ENCODE data around the gene ESPL1. TPM values are rescaled to one million over a fixed set of nuclear protein-coding genes. Genes with fewer than 3 reads are reported as not detected.

Gene ESPL1
- total and polyA plus RNA-seq, 9 donors = 0.11 to 1.6 (median 0.37) TPM

DNA sequence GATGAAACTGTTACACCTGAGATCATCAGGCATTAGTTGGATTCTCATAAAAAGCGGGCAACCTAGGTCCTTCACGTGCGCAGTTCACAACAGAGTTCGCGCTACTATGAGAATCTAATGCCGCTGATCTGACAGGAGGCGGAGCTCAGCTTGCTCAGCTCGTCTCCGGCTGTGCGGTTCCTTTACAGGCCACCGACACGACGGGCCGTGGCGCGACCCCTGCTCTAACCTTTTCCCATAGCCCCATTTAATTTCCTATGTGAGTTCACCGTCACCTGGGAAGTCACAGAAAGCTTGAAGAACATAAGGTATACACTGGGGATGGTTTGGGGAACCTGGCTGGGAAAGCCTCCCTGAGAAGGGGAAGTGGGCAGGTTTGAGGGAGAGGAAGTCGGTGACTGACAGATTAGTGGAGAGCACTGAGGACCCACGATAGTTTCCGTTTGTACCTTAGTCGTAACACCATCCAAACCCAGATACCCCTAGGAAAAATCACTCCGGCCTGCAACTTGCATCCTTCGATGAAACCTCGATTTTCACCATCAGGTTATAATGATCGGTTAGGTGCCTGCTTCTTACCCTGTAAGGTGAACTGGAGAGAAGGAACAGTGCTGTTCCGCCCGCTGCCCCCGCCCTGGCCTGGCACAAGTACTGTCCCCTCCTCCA lies 56.1 kb downstream of the ESPL1 start:
- Histone ChIP-seq H3K4me3 (peak overlapping the region; percentile 57), H3K27me3 (no peaks in the 10 kb centered on the region), H3K9me3 (no peaks in the 10 kb centered on the region), H3K27ac (peak overlapping the region; percentile 81 to 87), H3K4me1 (ENCODE audit: insufficient read depth) (peaks cover 9% of the 10 kb centered on the region), H3K36me3 (no peaks in the 10 kb centered on the region)
- peak in 4 of 5 donors; percentile 28 to 51 (median 48) for DNase-seq
- intact Hi-C loops (cut with DNase I) = loop anchor here (2.0 to 10.0 kb wide), 2 partner anchors 21 to 181 kb away; partner anchors contain the start of genes NPFF (in 4 of the 4) and TARBP2 (in 4 of the 4)
- 64 to 68% (median 65%) methylated on average over 28 of the region's 28 CpGs for WGBS, 3 donors
- no peak for TF ChIP-seq POLR2A (IDR thresholded peaks at IDR 0.05)
- no peak for TF ChIP-seq CTCF (IDR thresholded peaks at IDR 0.05)
- no peak for TF ChIP-seq EP300 (IDR thresholded peaks at IDR 0.05)

GRCh38 chr12:53324779-53325510 lies 56.8 kb downstream of the ESPL1 start:
- H3K9me3 ChIP-seq = no peaks in the 10 kb centered on the region
- H3K36me3 ChIP-seq = no peaks in the 10 kb centered on the region
- WGBS, 3 donors = 0% methylated on average over 50 to 69 of the region's 69 CpGs
- H3K27ac ChIP-seq = peak overlapping the region; percentile 81 to 87
- peak overlapping the region; percentile 57 for H3K4me3 ChIP-seq
- no peaks in the 10 kb centered on the region for H3K27me3 ChIP-seq
- intact Hi-C loops (cut with DNase I) = loop anchor here (1.0 to 10.0 kb wide), 3 partner anchors 20 to 180 kb away; partner anchors contain the start of genes NPFF (in 4 of the 4) and TARBP2 (in 4 of the 4)
- peak; percentile 92 to 95 (median 93) for DNase-seq
- peak; percentile 81 to 94 (median 92) for TF ChIP-seq CTCF (IDR thresholded peaks at IDR 0.05)
- peak; percentile 69 for TF ChIP-seq POLR2A (IDR thresholded peaks at IDR 0.05)
- no peak for TF ChIP-seq EP300 (IDR thresholded peaks at IDR 0.05)
- H3K4me1 ChIP-seq (ENCODE audit: insufficient read depth) = peaks cover 9% of the 10 kb centered on the region

DNA sequence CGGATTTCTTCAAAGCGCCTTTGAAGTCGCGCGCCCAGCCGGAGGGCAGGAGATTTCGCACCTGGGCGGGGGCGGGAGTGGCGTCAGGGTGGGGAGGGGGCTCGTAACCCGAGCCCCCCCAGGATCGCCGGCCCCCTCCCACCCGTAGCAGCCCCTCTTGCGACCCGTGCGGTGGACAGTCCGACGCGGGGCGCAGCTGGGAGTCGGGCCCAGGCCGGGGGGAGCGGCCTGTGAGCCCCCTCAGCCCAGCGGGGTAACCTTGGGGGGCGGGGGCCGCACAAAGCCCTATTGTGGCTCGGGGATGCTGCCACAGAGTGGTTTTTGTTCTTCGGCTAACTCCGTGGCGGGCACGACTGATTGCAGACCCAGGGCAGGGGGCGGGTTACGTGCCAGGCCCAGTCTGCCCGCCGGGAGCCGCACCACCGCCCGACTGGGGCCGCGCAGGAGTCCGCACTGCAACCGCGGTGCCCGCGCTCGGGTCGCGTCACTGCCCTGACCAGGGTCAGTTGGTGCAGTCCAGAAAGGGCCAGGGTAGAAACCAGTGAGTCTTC lies 57.5 kb downstream of the ESPL1 start:
- Histone ChIP-seq H3K4me3 (peak overlapping the region; percentile 57), H3K4me1 (ENCODE audit: insufficient read depth) (peaks cover 6% of the 10 kb centered on the region), H3K27ac (peak overlapping the region; percentile 81 to 87), H3K9me3 (no peaks in the 10 kb centered on the region), H3K27me3 (no peaks in the 10 kb centered on the region), H3K36me3 (no peaks in the 10 kb centered on the region)
- DNase-seq = peak; percentile 31 to 64 (median 57)
- WGBS, 3 donors = 0 to 1% (median 1%) methylated on average over 23 to 50 of the region's 50 CpGs
- intact Hi-C loops (cut with DNase I) = loop anchor here (1.0 to 10.0 kb wide), 3 partner anchors 19 to 179 kb away; partner anchors contain the start of genes NPFF (in 4 of the 4) and TARBP2 (in 4 of the 4)
- peak in 1 of 3 donors; percentile 26 for TF ChIP-seq CTCF (IDR thresholded peaks at IDR 0.05)
- no peak for TF ChIP-seq EP300 (IDR thresholded peaks at IDR 0.05)
- TF ChIP-seq POLR2A (IDR thresholded peaks at IDR 0.05) = no peak

DNA sequence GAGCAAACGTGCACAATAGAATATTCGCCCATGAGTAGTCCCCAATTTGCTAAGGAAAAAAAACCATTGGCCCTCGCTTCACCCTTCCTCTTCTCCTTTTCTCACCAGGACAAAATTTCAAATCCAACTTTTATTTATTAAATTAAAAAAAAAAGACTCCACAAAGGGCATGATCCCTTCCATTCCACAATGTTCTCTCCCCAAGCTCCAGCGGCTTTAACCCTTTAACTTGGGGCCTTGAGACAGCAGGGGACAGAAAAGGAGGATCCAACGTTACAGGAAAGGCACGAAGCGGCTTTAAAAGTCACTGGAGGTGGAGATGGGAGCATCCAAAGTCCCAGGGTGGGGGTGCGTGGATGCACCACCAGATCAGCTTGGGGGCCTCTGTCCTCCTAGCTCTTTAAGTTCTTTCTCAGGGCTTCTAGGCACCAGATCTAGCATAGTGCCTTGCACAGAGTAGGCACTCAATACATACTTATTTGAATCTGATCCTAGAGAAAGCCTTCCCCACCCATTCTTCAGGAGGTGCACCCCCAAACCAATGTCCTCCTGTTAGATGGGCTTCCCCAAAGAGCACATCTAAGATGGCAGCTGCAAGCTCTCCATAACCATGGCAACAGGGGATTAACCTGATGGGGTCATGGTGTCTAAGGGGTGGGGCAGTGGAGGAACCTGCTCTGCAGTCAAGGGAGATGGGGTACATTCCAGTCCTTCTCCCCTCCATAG lies 58.5 kb downstream of the ESPL1 start:
- TF ChIP-seq POLR2A (IDR thresholded peaks at IDR 0.05) (no peak), CTCF (IDR thresholded peaks at IDR 0.05) (no peak), EP300 (IDR thresholded peaks at IDR 0.05) (no peak)
- intact Hi-C loops (cut with DNase I) = loop anchor here (10.0 kb wide), 1 partner anchor 178 kb away; the partner anchor contains the start of genes NPFF (in 4 of the 4) and TARBP2 (in 4 of the 4)
- no peaks in the 10 kb centered on the region for H3K27me3 ChIP-seq
- WGBS, 3 donors = 77 to 82% (median 77%) methylated on average over 8 of the region's 8 CpGs
- no peak overlapping the region for H3K4me3 ChIP-seq
- peaks cover 5% of the 10 kb centered on the region for H3K4me1 ChIP-seq (ENCODE audit: insufficient read depth)
- no peaks in the 10 kb centered on the region for H3K36me3 ChIP-seq
- H3K9me3 ChIP-seq = no peaks in the 10 kb centered on the region
- no peak overlapping the region for H3K27ac ChIP-seq
- no peak for DNase-seq

Measured in ovary (tissue), 9 donors.